Measurements from ENCODE around the gene ADGRV1. TPM values are rescaled to one million over a fixed set of nuclear protein-coding genes. Genes with fewer than 3 reads are reported as not detected.

ADGRV1 gene
- total RNA-seq, 2 experiments from 2014 or later, result not detected

DNA sequence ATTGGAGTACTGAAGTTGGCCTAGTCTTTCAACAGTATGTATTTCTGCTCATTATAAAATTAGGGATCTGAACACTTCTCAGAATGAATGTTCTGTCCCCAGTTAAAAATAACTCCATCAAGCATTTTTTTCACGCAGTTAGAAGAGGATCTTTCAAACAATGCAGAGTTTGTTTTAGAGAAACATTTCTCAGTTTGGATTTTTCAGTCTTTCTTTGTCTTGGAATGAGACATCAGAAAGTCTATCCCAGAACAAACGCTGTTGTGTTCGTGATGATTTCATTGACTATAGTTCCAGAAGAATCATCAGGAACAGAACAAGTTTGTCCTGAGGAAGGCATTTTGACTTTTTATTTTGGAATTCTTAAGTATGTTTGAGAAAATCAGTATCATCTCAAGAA, 605.8 kb downstream of the ADGRV1 start:
- POLR2A ChIA-PET, result no interaction called here
- TF ChIP-seq, protein P1, sequence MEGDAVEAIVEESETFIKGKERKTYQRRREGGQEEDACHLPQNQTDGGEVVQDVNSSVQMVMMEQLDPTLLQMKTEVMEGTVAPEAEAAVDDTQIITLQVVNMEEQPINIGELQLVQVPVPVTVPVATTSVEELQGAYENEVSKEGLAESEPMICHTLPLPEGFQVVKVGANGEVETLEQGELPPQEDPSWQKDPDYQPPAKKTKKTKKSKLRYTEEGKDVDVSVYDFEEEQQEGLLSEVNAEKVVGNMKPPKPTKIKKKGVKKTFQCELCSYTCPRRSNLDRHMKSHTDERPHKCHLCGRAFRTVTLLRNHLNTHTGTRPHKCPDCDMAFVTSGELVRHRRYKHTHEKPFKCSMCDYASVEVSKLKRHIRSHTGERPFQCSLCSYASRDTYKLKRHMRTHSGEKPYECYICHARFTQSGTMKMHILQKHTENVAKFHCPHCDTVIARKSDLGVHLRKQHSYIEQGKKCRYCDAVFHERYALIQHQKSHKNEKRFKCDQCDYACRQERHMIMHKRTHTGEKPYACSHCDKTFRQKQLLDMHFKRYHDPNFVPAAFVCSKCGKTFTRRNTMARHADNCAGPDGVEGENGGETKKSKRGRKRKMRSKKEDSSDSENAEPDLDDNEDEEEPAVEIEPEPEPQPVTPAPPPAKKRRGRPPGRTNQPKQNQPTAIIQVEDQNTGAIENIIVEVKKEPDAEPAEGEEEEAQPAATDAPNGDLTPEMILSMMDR (conservative IDR thresholded peaks at IDR 0.05; ENCODE audit: low read length), result no peak
- no peak for TF ChIP-seq EZH2phosphoT487 (IDR thresholded peaks at IDR 0.05; ENCODE audit: borderline replicate concordance, low read depth, low read length)
- H3K4me2 ChIP-seq (ENCODE audit: low read length), result no peak overlapping the region

DNA sequence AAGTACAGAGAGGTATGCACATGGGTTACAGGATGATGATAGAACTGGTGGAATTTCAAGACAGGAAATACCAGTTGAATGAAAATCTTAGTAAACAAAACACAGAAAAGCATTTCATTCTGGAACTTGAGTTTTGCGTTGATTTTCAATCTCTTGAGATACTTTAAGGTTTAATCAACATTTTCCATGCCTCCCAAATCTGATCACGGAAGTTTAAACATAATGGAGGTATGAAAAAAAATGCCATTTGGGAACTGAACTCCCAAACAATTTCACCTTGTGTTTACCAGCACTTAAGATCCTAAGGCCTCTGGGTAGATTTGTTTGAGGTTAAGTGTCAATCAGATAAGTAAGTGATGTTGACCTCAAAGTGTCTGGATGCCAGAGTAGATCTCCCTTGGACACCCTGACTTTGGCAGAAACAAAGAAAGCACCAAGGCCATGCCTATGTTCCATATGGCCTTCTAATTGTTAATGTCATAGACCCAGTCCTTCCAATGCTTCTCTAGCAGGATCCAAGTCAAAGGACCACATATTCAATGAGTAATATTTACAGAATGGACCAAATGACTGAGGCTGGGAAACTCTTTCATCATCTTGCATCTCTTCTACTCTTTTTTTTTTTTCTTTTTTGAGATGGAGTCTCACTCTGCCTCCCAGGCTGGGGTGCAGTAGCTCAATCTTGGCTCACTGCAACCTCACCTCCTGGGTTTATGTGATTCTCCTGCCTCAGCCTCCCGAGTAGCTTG, 607.6 kb downstream of the ADGRV1 start:
- DNase-seq (ENCODE audit: low spot score), result no peak
- no peak overlapping the region for H3K4me3 ChIP-seq (ENCODE audit: low read depth, low read length, poor library complexity, severe bottlenecking)
- H3K4me2 ChIP-seq (ENCODE audit: low read length), result no peak overlapping the region
- H3K9me2 ChIP-seq (ENCODE audit: insufficient read depth, low read length), result no peaks in the 10 kb centered on the region
- no TSS peak for BruUV-seq (replicated peaks)
- ChIA-PET CTCF (ENCODE audit: unreplicated experiment) (no interaction called here), POLR2A (interaction anchor here (0.7 to 1.3 kb wide), 2 partner anchors 36 to 90 kb away, joined by 3 read pairs; no protein-coding TSS in a partner anchor)
- H3K4me1 ChIP-seq (ENCODE audit: insufficient read depth, low read length, poor library complexity, severe bottlenecking), result no peaks in the 10 kb centered on the region
- no peaks in the 10 kb centered on the region for H3K79me2 ChIP-seq (ENCODE audit: insufficient read depth, low read depth, low read length)
- no peak overlapping the region for H3K27ac ChIP-seq (ENCODE audit: low read depth, low read length, poor library complexity, severe bottlenecking)
- no peaks in the 10 kb centered on the region for H4K20me1 ChIP-seq (ENCODE audit: insufficient read depth, low read length)
- no peak overlapping the region for H2AFZ ChIP-seq (ENCODE audit: low read length)
- TF ChIP-seq, protein P1 (conservative IDR thresholded peaks at IDR 0.05; ENCODE audit: low read length), result no peak
- TF ChIP-seq EZH2phosphoT487 (IDR thresholded peaks at IDR 0.05; ENCODE audit: borderline replicate concordance, low read depth, low read length), result no peak
- H3K36me3 ChIP-seq (ENCODE audit: insufficient read depth, low read length), result no peaks in the 10 kb centered on the region
- intact Hi-C loops (cut with micrococcal nuclease; ENCODE audit: unreplicated experiment), result no loop called here
- no peaks in the 10 kb centered on the region for H3K9me3 ChIP-seq (ENCODE audit: low read length)

More for the DNA sequence above, 605.8 kb downstream of the ADGRV1 start:
- H2AFZ ChIP-seq (ENCODE audit: low read length), result no peak overlapping the region
- no peak for DNase-seq (ENCODE audit: low spot score)
- no peaks in the 10 kb centered on the region for H3K36me3 ChIP-seq (ENCODE audit: insufficient read depth, low read length)
- H3K9me3 ChIP-seq (ENCODE audit: low read length), result no peaks in the 10 kb centered on the region
- H4K20me1 ChIP-seq (ENCODE audit: insufficient read depth, low read length), result no peaks in the 10 kb centered on the region
- intact Hi-C loops (cut with micrococcal nuclease; ENCODE audit: unreplicated experiment), result no loop called here
- no peaks in the 10 kb centered on the region for H3K9me2 ChIP-seq (ENCODE audit: insufficient read depth, low read length)
- CTCF ChIA-PET (ENCODE audit: unreplicated experiment), result no interaction called here
- no peak overlapping the region for H3K27ac ChIP-seq (ENCODE audit: low read depth, low read length, poor library complexity, severe bottlenecking)
- no peaks in the 10 kb centered on the region for H3K4me1 ChIP-seq (ENCODE audit: insufficient read depth, low read length, poor library complexity, severe bottlenecking)
- H3K79me2 ChIP-seq (ENCODE audit: insufficient read depth, low read depth, low read length), result no peaks in the 10 kb centered on the region
- BruUV-seq (replicated peaks), result no TSS peak
- H3K4me3 ChIP-seq (ENCODE audit: low read depth, low read length, poor library complexity, severe bottlenecking), result no peak overlapping the region

DNA sequence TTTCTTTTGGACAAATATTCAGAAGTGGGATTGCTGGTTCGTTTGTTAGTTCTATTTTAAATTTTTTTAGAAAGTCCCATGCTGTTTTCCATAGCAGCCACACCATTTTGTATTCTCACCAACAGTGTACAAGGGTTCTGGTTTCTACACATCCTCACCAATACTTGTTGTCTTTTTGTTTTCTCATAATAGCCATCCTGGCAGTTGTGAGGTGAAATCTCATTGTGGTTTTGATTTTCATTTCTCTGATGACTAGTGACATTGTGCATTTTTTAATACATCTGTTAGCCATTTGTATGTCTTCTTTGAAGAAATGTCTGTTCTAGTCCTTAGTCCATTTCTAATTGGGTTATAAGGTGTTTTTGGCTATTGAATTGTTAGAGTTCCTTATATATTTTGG, 610.3 kb downstream of the ADGRV1 start:
- no peak overlapping the region for H3K27ac ChIP-seq (ENCODE audit: low read depth, low read length, poor library complexity, severe bottlenecking)
- H3K9me3 ChIP-seq (ENCODE audit: low read length), result no peaks in the 10 kb centered on the region
- H4K20me1 ChIP-seq (ENCODE audit: insufficient read depth, low read length), result no peaks in the 10 kb centered on the region
- intact Hi-C loops (cut with micrococcal nuclease; ENCODE audit: unreplicated experiment), result no loop called here
- no peaks in the 10 kb centered on the region for H3K9me2 ChIP-seq (ENCODE audit: insufficient read depth, low read length)
- no peak overlapping the region for H2AFZ ChIP-seq (ENCODE audit: low read length)
- no TSS peak for BruUV-seq (replicated peaks)
- H3K4me2 ChIP-seq (ENCODE audit: low read length), result no peak overlapping the region
- no peaks in the 10 kb centered on the region for H3K36me3 ChIP-seq (ENCODE audit: insufficient read depth, low read length)
- no peaks in the 10 kb centered on the region for H3K79me2 ChIP-seq (ENCODE audit: insufficient read depth, low read depth, low read length)
- H3K4me1 ChIP-seq (ENCODE audit: insufficient read depth, low read length, poor library complexity, severe bottlenecking), result no peaks in the 10 kb centered on the region
- no peak for DNase-seq (ENCODE audit: low spot score)
- CTCF ChIA-PET (ENCODE audit: unreplicated experiment), result no interaction called here
- no peak overlapping the region for H3K4me3 ChIP-seq (ENCODE audit: low read depth, low read length, poor library complexity, severe bottlenecking)
- POLR2A ChIA-PET, result interaction anchor here (0.7 kb wide), 1 partner anchor 63 kb away, joined by 3 read pairs; no protein-coding TSS in a partner anchor
- TF ChIP-seq, protein P1 (conservative IDR thresholded peaks at IDR 0.05; ENCODE audit: low read length), result no peak
- TF ChIP-seq EZH2phosphoT487 (IDR thresholded peaks at IDR 0.05; ENCODE audit: borderline replicate concordance, low read depth, low read length), result no peak
